GM10847 (cell line): ENCODE results near the gene DUSP15.

Experiments
- POLR2A ChIP-seq: IDR thresholded peaks from 2 replicates; pipeline ENCODE4 v1.6.1; 2011; ENCODE audit not compliant: insufficient read length; ENCODE audit errors: extremely low read depth

DUSP15 gene

DNA sequence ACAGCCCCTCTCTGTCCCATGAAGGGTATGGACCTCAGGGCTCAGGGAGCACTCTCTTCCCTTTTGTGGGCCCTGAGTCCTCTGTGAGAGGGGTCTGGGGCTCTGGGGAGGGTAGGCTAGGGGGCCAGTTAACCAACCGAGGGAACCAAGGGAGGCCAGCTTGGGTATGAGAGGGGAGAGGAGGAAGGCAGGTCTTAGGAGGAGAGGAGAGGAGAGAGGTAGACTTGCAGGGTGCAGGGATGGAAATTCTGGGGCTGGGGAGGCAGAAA is 720 bp downstream of the DUSP15 start:
- TF ChIP-seq POLR2A, result no peak

DNA sequence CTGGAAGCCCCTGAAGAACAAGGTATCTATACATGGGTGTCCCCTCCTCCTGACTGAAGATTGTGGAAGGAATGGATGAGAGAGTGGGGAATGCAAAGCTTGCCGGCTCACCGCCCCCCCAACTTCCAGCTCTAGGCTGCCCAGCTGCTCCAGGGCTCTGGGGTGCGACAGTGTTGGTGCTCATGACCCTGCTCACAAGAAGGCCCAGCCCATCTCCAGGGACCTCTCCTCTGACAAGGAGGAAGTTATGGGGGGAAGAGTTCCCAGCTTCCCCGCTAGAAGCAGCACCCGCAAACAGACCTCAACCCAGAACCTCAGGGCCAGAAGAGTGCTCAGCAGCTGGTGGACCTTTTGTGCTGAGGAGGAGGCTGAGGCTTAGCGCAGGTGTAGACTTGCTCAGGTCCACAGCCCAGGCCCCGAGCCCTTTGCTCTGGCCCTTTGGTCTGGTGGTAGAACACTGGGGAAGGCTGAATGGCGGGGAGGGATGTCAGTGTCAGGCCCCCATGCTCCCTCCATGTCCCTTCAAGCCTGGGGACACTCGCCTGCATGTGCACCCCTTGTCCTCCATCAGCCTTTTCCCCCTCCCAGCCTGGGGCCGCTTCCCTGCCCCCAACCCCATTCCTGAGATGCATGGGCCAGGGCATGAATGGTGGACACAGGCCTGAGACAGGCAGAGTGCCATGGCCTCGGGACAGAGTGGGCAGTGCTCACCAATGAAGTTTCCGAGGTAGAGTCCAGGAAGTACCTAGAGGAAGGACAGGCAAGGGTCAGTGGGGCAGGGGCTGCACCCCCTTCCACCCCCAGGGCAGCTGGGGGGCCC is 1.3 kb downstream of the DUSP15 start:
- no peak for TF ChIP-seq POLR2A

DNA sequence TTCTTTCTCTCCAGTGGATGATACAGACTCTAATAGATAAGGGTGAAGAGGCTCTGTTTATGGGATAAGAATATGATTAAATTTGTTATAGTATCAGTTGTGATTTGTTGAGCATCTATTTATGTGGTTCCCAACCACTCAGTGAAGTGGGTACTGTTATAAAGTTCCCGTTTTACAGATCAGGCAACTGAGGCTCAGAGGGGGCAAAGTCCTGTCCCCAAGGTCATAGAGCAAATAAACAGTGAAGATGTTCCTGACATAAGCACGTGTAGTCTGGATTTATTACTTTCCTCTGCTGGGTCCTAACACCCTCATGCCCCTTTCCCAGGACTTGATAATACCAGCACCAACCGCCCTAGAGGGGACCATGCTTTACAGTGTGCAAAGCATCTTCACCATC is 4.1 kb downstream of the DUSP15 start:
- no peak for TF ChIP-seq POLR2A

DNA sequence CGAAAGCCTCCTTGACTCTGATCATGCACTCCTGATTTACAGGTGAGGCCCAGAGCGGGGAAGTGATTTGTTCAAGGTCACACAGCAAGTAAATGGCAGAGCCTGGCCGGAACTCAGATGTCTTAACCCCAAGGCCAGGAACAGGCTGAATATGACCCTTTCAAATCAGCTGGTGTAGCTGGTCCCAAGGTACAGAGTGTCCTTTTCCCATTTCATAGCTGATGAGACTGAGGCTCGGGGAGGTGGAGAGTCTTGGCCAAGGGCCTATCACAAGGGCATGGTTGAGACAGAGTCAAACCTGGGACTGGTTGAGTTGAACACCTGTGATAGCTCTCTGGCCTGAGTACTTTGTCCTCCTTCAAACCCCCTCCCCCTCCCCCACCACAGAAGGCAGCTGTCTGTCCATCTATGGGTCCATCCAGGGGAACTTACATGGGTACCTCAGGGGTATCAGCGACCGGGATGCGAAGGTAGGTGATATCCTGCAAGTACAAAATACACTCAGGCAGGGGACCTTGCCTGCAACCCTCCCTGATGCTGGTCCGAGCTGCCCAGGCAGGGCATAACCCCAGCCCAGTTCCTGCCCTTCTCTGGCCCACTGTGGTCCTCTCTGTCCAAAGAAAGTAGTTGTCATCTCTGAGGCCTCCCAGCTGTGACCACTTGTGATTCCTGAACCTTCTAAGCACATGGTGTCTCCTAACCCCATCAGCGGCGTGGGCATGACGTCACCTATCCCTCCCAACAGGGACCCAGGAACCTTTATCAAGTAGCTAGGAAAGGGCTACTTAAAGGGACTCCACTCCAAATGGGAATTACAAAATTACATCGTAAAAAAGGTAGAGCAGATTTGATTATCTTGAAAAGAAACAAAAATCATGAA is 5.6 kb downstream of the DUSP15 start:
- TF ChIP-seq POLR2A, result no peak

DNA sequence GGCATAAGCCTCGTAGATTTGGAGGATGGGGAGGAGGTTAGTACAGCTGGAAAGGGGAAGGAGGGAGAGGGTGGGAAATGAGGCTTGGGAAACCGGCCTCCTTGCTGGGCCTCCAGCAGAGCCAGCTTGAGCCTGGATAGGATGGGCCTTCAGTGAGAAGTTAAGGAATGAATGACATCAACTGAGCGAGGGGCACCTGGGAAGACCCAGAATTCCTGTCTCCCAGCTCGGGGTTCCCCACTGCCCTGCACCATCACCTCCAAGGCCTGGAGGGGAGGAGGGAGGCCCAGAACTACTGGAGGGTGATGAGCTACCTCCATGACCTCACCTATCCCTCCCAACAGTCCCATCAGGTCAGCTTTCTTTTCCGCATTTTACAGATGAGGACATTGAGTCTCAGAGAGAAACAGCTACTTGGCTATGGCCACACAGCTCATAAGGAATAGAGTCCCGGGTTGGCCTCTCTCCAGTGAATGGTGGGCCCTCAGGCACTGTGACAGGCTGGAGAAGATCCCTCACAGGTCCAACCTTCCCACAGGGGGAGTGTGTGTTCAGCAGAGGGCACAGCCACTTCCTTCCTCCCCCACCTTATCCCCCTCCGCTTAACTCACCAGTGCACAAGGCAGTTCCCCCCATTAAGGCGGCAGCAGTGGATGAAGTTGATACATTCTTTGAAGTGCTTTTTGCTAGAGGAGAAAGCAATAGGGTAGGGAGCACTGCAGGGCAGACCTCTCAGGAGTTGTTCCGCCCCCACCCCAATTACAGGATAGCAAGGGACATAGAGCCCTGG is 6.8 kb downstream of the DUSP15 start:
- TF ChIP-seq POLR2A, result no peak

DNA sequence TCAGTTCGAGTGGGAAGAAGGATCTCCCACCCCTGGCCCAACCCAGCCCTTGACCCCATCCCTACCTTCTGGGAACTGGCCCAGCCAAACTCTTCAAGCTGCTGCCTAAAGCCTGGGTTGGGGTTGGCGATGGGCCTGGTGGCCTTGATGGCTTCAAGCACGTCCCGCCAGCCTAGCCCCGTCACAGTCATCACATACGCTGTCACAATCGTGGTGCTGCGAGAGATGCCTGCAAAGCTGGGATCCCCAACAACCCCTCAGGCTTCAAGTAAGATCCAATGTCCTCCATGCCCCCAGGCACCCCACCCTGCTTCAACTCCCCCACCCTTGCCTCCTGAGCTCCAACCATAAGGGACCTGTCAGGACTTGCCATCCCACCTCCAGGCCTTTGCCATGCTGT is 7.8 kb downstream of the DUSP15 start:
- TF ChIP-seq POLR2A, result no peak

DNA sequence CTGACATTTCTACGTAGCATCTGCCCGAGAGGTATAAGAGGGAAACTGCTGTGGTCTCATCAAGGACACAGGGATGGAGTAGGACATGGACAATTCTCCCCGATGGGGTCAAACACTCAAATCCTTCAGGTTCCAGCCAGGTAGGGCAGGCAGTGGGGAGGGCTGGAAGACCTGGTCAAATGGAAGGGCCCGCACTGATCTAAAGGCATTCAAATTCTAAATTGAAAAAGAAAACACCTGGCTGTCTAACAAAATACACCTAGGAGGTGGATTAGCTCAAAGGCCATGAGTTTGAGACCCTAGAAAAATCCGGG is 8.2 kb downstream of the DUSP15 start:
- no peak for TF ChIP-seq POLR2A

DNA sequence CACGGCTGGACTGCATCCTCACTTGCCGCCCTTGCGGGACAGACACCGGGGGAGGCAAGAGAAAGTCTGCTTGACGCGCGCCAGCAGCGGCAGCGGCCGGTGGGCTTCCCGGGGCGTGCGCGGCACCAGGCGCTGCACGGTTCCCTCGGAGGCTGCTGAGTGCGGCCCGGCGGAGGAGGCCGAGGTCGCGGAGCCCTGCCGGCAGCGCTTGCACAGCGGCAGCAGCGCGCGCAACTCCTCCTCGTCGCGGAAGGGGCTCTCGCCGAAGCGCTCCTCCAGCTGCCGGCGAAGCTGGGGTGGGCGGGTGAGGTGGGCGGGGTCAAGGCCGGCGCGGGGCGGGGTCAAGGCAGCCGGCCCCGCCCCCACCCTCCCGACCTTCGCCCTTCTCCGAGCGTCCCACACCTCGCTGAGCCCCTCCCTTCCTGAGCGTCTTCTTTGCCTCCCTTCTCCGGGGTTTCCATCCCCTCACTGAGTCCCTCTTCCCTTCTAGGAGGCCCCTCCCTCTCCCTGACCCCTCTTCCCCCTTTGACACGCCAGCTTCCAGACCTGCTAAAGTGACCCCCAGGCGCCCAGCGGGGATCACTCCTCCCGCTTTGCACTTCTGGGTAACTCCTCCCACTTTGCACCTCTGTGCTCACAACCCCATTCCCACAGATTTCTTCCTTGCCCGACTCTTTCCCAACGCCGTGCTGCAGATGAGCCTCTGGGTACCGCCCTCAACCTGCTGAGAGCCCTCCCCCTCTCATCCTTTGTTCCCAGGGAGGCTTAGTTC is 8.8 kb downstream of the DUSP15 start:
- TF ChIP-seq POLR2A, result no peak

DNA sequence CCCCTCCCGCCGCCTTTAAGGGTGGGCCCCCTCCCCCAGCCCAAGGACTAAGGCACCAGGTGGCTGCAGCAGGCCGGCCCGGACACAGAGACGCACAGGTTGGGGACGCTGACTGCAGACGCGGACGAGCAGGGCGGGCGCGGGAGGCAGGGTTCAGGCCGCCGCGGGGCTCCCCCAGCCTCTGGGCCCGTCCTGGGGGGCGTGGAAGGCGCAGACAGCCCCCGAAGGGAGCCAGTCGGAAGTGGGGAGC is 9.3 kb downstream of the DUSP15 start:
- no peak for TF ChIP-seq POLR2A

DNA sequence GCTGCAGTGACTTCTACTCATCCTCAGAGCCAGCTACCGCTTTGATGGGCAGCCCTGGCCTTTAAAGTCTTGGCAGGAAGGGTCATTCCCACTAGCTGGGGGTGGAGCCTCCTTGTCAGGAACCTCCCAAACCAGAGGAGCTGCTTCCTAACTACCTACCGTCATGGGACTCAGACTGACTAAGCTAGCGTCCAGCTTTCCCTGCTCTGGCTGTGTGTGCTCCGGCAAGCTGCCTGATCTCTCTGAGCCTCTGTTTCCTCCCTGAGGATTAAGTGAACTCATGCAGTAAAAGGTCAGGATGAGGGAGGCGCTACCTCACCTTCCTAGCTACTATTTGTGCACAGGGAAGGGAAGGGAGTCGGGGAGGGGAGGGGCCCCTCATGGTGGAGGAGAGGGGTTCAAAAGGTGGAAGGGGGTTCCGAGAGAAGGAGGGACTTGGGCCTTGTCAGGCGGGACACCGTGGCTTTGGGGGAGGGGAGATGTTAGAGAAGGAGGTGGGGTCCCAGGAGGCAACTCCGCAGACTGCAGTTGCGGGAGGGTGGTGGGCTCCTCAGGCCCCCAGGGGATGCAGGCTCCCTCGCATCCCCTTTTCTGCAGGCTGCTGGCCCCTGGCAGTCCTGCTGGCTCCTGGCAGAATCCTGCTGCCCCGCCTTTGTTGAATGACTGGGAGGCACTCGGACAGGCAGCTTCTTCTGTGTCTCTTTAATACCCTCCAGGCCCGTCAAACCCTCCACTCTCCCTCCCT is 9.8 kb downstream of the DUSP15 start:
- no peak for TF ChIP-seq POLR2A

DNA sequence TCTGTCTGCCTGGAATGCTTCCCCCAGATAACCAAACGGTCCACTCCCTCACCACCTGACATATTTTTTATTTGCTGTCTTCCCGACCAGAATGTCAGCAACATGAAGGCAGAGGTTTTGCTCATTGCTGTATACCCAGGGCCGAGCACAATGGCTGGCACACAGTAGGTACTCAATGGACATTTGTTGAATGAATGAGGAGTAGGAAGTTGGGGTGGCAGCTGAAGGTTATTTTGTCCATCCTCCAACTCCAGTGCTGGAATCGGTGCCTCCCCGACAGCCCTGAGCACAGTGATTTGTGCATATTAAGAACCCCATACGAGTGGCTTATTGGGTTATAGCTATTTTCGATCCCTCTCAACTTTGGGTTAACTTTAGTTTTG is 10.3 kb downstream of the DUSP15 start:
- no peak for TF ChIP-seq POLR2A

DNA sequence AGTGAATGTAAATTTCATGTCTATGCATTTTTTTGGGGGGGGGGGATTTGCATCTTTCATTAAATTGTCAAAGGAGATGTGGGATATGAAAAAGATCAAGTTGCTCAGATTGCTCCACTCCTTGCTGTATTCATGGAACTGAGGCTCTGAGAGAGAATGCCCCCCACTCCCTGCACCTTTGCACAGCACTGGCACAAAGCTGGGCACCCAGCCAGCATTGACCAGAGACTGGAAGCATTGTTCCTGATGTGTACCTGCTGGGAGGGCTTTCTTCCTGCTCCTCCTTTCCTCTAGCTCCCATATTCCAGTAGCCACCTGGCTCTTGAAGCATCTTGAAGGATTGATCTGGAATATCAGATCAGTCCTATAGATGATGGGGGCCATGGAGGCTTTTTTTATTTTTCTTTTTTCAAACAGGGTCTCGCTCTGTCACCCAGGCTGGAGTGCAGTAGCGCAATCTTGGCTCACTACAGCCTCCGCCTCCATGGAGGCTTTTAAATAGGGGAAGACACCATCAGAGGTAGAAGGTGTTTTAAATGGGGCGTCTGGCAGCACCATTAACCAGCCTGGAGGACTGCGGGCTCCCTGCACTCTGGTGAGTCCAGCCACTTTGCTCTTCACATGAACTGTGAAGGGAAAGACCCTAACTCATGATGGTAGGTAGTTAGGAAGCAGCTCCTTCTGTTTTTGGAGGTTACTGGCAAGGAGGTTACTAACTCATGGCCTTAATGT is 10.9 kb downstream of the DUSP15 start:
- TF ChIP-seq POLR2A, result no peak

DNA sequence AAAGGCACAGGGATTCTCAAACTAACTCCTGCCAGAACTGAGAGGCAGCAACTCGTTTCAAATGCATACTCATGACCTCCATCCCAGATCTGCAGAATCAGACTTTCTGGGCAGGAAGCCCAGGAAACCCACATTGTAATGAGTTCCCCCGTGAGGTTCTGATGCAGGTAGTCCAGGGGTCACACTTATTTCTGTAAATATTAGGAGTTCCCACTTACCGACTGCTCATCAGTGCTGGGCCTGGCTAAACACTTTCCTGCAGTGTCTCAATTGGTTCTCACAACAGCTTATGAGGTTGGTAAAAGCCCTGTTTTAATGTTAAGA is 11.6 kb downstream of the DUSP15 start:
- no peak for TF ChIP-seq POLR2A
